ENCODE measurements around the gene MRPL2. TPM values are rescaled to one million over a fixed set of nuclear protein-coding genes. Genes with fewer than 3 reads are reported as not detected.
A peak's percentile ranks its signal among the peaks of the same experiment; 100 is the strongest.

MRPL2 gene
- total and polyA plus RNA-seq, 2 experiments from 2014 or later = 19.7 to 71.9 TPM

GRCh38 chr6:43053545-43054205 lies 5.6 kb downstream of the MRPL2 start, which contains the start of gene CUL7:
TSS of gene CUL7 (minus strand) at chr6:43053851. CDS start at chr6:43052788, 1,063 bp downstream.
- Histone ChIP-seq H3K27me3 (replicated peaks; ENCODE audit: insufficient read depth) (no peaks in the 10 kb centered on the region), H3K4me1 (ENCODE audit: insufficient read depth) (peaks cover 29% of the 10 kb centered on the region), H3K9ac (peak within 1 kb of the TSS; percentile 99), H3K4me2 (ENCODE audit: unreplicated experiment) (peak within 1 kb of the TSS; percentile 99), H3K9me2 (ENCODE audit: insufficient read depth) (no peaks in the 10 kb centered on the region), H3K9me3 (ENCODE audit: low read depth) (no peaks in the 10 kb centered on the region), H4K20me1 (ENCODE audit: insufficient read depth) (no peaks in the 10 kb centered on the region), H2AFZ (peak within 1 kb of the TSS; percentile 63), H3K36me3 (ENCODE audit: low read depth) (peaks cover 10% of the 10 kb centered on the region), H3K4me3 (peak within 1 kb of the TSS; percentile 93), H3K27ac (peak within 1 kb of the TSS; percentile 93), H3K79me2 (ENCODE audit: insufficient read depth) (peaks cover 55% of the 10 kb centered on the region), H3F3A (ENCODE audit: insufficient read depth) (no peaks in the 10 kb centered on the region)
- 2 to 4% methylated on average over 32 to 43 of the region's 45 CpGs for whole genome bisulfite sequencing, 2 experiments (ENCODE audit: low coverage in 1 of 2, low lambda C conversion rate in 2 of 2, missing lambda C conversion rate in 2 of 2)
- peak; percentile 99 for DNase-seq
- in situ Hi-C loops (cut with MboI) = no loop called here
- TF ChIP-seq EZH2 (IDR thresholded peaks at IDR 0.05; ENCODE audit: insufficient read depth, poor library complexity, severe bottlenecking) = no peak
- TF ChIP-seq EZH2phosphoT487 (IDR thresholded peaks at IDR 0.05; ENCODE audit: insufficient read depth, low read depth) = no peak

- WGBS, 2 experiments (ENCODE audit: low coverage in 1 of 2, low lambda C conversion rate in 2 of 2, missing lambda C conversion rate in 2 of 2) = 9 to 13% methylated on average over 22 of the region's 22 CpGs
- in situ Hi-C loops (cut with MboI) = no loop called here
- no peaks in the 10 kb centered on the region for H3K27me3 ChIP-seq (replicated peaks; ENCODE audit: insufficient read depth)
- peak overlapping the region; percentile 93 for H3K4me3 ChIP-seq
- H3K36me3 ChIP-seq (ENCODE audit: low read depth) = peaks cover 15% of the 10 kb centered on the region
- no peaks in the 10 kb centered on the region for H3K9me3 ChIP-seq (ENCODE audit: low read depth)
- peak; percentile 67 for DNase-seq
- H3F3A ChIP-seq (ENCODE audit: insufficient read depth) = no peaks in the 10 kb centered on the region
- no peaks in the 10 kb centered on the region for H4K20me1 ChIP-seq (ENCODE audit: insufficient read depth)
- H3K9ac ChIP-seq = peak overlapping the region; percentile 99
- no peak for TF ChIP-seq EZH2 (IDR thresholded peaks at IDR 0.05; ENCODE audit: insufficient read depth, poor library complexity, severe bottlenecking)
- no peak for TF ChIP-seq EZH2phosphoT487 (IDR thresholded peaks at IDR 0.05; ENCODE audit: insufficient read depth, low read depth)
- H3K27ac ChIP-seq = peak overlapping the region; percentile 93
- H3K79me2 ChIP-seq (ENCODE audit: insufficient read depth) = peaks cover 48% of the 10 kb centered on the region
- H3K9me2 ChIP-seq (ENCODE audit: insufficient read depth) = no peaks in the 10 kb centered on the region
- peaks cover 24% of the 10 kb centered on the region for H3K4me1 ChIP-seq (ENCODE audit: insufficient read depth)
- peak overlapping the region; percentile 99 for H3K4me2 ChIP-seq (ENCODE audit: unreplicated experiment)
- H2AFZ ChIP-seq = peak overlapping the region; percentile 21; the same call in 1 of the 2 replicates
Measured at GRCh38 chr6:43052842-43053544, 6.2 kb downstream of the MRPL2 start.

DNA sequence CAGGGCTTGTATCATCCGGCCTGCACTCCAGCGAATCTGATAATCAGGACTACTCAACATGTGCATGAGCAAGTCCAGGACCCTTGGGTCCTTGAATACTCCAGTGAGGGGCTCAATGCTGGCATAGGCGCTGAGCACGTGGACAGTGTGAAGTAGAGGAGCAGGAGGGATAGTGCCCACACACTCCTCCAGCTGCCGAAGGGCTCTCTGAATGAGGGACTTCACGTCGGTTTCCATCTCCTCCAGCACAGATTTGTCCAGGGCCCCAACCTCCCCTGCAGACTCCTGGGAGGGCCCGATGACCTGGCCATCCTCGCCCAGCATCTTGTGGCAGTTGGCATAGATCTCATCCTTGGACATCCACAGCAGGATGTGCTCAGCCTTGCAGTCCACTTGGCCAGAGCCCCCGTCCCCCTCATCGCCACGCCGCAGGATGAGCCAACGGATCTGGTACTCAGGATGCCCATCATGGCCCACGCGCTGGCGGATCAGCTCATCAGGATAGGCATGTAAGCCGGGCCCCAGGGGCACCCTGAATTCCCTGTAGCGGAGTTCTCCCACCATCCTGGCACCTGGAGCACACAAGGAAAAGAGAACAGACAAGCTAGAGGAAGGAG lies 6.9 kb downstream of the MRPL2 start:
- Histone ChIP-seq H3K36me3 (ENCODE audit: low read depth) (peaks cover 16% of the 10 kb centered on the region; the same call in 1 of the 2 replicates), H3K4me3 (peak overlapping the region; percentile 93), H3K4me1 (ENCODE audit: insufficient read depth) (peaks cover 24% of the 10 kb centered on the region), H3K9me3 (ENCODE audit: low read depth) (no peaks in the 10 kb centered on the region), H3K79me2 (ENCODE audit: insufficient read depth) (peaks cover 42% of the 10 kb centered on the region), H3K4me2 (ENCODE audit: unreplicated experiment) (peak overlapping the region; percentile 99), H3F3A (ENCODE audit: insufficient read depth) (no peaks in the 10 kb centered on the region), H3K9me2 (ENCODE audit: insufficient read depth) (no peaks in the 10 kb centered on the region), H2AFZ (no peak overlapping the region), H3K27ac (peak overlapping the region; percentile 93), H4K20me1 (ENCODE audit: insufficient read depth) (no peaks in the 10 kb centered on the region), H3K9ac (peak overlapping the region; percentile 99), H3K27me3 (replicated peaks; ENCODE audit: insufficient read depth) (no peaks in the 10 kb centered on the region)
- in situ Hi-C loops (cut with MboI) = no loop called here
- DNase-seq = no peak
- 82 to 83% methylated on average over 19 of the region's 19 CpGs for WGBS, 2 experiments (ENCODE audit: low coverage in 1 of 2, low lambda C conversion rate in 2 of 2, missing lambda C conversion rate in 2 of 2)
- no peak for TF ChIP-seq EZH2 (IDR thresholded peaks at IDR 0.05; ENCODE audit: insufficient read depth, poor library complexity, severe bottlenecking)
- no peak for TF ChIP-seq EZH2phosphoT487 (IDR thresholded peaks at IDR 0.05; ENCODE audit: insufficient read depth, low read depth)

- Histone ChIP-seq H3K27me3 (replicated peaks; ENCODE audit: insufficient read depth) (no peaks in the 10 kb centered on the region), H3K79me2 (ENCODE audit: insufficient read depth) (peaks cover 36% of the 10 kb centered on the region), H3K9me2 (ENCODE audit: insufficient read depth) (no peaks in the 10 kb centered on the region), H3K9me3 (ENCODE audit: low read depth) (no peaks in the 10 kb centered on the region), H3K4me3 (no peak overlapping the region), H3F3A (ENCODE audit: insufficient read depth) (no peaks in the 10 kb centered on the region), H4K20me1 (ENCODE audit: insufficient read depth) (no peaks in the 10 kb centered on the region), H3K36me3 (ENCODE audit: low read depth) (peaks cover 16% of the 10 kb centered on the region; the same call in 1 of the 2 replicates), H3K27ac (no peak overlapping the region), H3K4me2 (ENCODE audit: unreplicated experiment) (no peak overlapping the region), H2AFZ (no peak overlapping the region), H3K9ac (peak overlapping the region; percentile 99; the same call in 1 of the 2 replicates), H3K4me1 (ENCODE audit: insufficient read depth) (peaks cover 24% of the 10 kb centered on the region)
- TF ChIP-seq EZH2phosphoT487 (IDR thresholded peaks at IDR 0.05; ENCODE audit: insufficient read depth, low read depth) (no peak), EZH2 (IDR thresholded peaks at IDR 0.05; ENCODE audit: insufficient read depth, poor library complexity, severe bottlenecking) (no peak)
- in situ Hi-C loops (cut with MboI) = no loop called here
- DNase-seq = no peak
- 91% methylated on average over 17 of the region's 17 CpGs for WGBS, 2 experiments (ENCODE audit: low coverage in 1 of 2, low lambda C conversion rate in 2 of 2, missing lambda C conversion rate in 2 of 2)
Measured at GRCh38 chr6:43050981-43051380, 8.3 kb downstream of the MRPL2 start.

Data from GM23248 (cell line).